ENCODE results near the gene MICAL2.

MICAL2 gene

DNA sequence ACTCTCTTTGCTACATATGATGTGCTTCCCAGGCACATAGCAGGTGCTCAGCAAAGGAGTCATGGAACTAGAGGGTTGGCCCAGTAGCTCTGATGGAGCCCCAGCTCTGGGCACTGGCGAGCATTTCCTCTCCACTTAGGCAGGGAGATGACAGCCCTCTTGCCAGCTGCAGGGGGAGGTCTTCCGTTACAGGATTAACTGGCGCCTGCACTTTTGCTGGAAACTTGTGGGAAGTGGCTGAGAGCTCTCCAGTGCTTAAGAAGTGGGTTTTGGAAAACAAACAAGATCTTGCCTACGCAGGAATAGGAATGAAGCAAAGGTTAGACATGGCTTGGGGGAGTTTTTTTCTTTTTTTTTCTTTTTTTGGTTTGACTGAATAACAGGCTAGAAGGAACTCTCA lies 75.5 kb downstream of the MICAL2 start:
- no peak for TF ChIP-seq ZFX (IDR thresholded peaks at IDR 0.05; ENCODE audit: borderline replicate concordance)
- TF ChIP-seq, protein P1, sequence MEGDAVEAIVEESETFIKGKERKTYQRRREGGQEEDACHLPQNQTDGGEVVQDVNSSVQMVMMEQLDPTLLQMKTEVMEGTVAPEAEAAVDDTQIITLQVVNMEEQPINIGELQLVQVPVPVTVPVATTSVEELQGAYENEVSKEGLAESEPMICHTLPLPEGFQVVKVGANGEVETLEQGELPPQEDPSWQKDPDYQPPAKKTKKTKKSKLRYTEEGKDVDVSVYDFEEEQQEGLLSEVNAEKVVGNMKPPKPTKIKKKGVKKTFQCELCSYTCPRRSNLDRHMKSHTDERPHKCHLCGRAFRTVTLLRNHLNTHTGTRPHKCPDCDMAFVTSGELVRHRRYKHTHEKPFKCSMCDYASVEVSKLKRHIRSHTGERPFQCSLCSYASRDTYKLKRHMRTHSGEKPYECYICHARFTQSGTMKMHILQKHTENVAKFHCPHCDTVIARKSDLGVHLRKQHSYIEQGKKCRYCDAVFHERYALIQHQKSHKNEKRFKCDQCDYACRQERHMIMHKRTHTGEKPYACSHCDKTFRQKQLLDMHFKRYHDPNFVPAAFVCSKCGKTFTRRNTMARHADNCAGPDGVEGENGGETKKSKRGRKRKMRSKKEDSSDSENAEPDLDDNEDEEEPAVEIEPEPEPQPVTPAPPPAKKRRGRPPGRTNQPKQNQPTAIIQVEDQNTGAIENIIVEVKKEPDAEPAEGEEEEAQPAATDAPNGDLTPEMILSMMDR (IDR thresholded peaks at IDR 0.05), result no peak
- H3K27ac ChIP-seq, result no peak overlapping the region

DNA sequence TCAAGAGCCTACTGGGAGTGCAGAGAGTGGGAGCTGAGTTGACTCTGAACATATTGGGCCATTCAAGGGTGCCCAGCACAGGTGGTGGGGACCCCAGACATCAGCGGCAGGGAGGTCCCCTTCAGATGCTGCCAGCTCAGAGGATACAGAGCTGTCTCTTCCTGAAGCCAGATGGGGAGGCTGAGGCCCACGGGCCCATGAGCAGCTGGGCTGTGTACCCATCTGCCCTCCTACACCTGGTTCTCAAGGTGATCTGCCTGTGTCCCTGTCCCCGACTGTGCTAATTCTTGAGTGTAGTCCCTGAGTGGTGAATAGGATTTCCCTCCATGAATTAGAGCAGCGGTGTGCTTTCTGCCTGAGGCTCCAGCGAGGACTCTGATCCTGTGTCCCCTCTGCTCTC lies 76.3 kb downstream of the MICAL2 start:
- H3K27ac ChIP-seq, result no peak overlapping the region

DNA sequence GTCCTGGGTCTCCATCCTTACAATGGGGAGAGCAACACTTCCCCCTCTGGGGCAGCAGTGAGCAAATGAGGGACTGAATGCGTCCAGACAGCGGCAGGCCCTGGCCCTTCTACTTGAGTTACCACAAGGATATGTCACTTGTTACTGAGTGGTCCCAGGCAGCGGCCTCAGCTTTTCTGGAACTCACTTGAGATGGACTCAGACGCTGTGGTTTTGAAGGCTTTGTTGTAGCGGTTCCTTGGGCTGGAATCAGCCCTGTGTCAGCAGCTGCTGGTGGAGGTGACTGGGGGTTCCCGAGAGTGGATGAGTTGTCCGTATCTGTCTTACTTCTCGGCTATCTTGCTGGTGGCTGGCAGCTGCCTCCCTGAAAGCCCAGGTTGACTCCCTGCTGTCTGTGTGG lies 77.0 kb downstream of the MICAL2 start:
- H3K27ac ChIP-seq, result no peak overlapping the region
- TF ChIP-seq ZFX (IDR thresholded peaks at IDR 0.05; ENCODE audit: borderline replicate concordance), result no peak
- TF ChIP-seq, protein P1 (IDR thresholded peaks at IDR 0.05), result no peak

More for the DNA sequence above, 76.3 kb downstream of the MICAL2 start:
- TF ChIP-seq, protein P1 (IDR thresholded peaks at IDR 0.05), result no peak
- no peak for TF ChIP-seq ZFX (IDR thresholded peaks at IDR 0.05; ENCODE audit: borderline replicate concordance)

DNA sequence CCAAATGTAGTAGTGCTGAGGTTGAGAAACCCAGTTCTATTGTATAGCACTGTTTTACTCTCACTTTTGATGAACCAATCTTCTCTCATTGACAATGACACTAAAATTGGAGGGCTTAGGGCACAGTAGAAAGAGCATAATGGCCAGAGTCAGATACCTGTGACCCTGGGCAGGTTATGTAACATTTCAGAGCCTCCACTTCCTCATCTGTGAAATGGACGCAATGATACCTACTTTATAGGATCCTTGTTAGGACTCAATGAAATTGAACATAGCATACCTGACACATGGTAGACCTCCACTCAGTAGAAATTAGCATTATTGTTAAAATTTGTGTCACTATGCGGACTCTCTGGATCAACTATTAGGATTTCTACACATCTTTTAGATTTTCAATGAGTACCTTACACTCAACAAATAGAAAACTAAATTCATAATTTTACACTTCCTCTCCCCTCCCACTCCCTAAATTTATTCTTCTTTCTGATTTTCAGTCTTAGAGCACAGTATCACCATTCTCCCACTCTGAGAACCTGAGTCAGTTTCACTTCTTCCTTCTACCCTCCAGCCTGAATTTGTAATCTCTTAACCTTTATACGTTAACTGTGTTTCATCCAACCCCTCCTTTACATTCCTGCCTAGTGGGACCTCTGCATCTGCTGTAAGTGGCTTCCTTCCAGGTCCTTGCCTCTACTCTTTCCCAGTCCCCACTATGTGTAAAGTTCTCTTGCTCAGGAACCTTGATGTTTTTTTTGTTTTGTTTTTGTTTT lies 78.3 kb downstream of the MICAL2 start:
- H3K27ac ChIP-seq, result no peak overlapping the region

DNA sequence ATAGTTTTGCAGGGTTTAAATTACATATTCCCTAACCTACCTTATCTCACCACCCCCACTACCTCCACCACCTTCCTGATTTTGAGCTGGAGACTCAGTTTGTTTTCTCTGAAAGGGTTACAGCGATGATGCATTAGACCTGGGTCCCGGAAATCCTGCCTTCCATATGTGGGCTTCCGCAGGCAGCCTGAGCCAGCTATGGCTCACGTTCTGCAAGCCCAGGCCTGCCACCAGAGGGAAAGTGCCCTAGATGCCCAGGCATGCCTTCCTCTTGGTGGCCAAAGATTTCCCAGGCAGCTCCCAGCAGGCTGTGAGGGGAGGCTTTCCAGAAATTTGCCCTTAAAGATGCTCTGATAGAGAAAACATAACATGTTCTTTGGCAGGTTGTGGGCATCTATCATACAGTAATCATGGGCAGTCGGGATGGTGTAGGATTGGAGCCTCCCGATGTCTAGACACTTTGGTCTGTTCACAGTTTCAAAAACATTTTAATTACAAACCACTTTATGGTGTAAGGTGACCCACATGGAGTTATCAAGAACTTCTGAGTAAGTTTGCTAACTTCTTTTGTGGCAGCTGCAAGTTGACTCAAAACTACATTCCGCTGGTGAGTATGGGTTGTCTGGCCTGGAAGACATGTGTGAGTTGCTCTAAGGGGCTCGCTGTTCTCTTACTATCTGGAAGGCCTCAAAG lies 79.3 kb downstream of the MICAL2 start:
- no peak for TF ChIP-seq ZFX (IDR thresholded peaks at IDR 0.05; ENCODE audit: borderline replicate concordance)
- TF ChIP-seq, protein P1 (IDR thresholded peaks at IDR 0.05), result no peak
- no peak overlapping the region for H3K27ac ChIP-seq

More for the DNA sequence above, 78.3 kb downstream of the MICAL2 start:
- no peak for TF ChIP-seq ZFX (IDR thresholded peaks at IDR 0.05; ENCODE audit: borderline replicate concordance)
- TF ChIP-seq, protein P1 (IDR thresholded peaks at IDR 0.05), result no peak

DNA sequence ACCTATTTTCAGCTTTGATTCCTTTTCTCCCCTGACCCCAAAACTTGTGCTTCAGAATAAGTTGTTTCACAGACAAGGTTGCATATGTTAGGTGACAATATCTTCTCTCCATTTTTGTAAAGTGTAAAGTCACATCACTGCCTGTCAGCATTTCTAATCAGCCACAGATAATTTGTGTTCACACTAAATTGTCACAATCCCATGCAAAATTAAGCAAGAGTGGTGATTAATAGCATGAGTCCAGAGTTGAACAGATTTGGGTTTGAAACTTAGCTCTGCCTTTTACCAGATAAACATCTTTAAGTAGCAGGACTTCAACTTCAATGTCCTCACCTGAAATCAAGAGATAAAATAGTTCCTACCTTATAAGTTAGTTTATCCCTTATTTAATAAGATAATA lies 80.1 kb downstream of the MICAL2 start:
- TF ChIP-seq, protein P1 (IDR thresholded peaks at IDR 0.05), result no peak
- H3K27ac ChIP-seq, result no peak overlapping the region

Measured in 22Rv1 (cell line).